ENCODE measurements around the gene AUTS2.

DNA sequence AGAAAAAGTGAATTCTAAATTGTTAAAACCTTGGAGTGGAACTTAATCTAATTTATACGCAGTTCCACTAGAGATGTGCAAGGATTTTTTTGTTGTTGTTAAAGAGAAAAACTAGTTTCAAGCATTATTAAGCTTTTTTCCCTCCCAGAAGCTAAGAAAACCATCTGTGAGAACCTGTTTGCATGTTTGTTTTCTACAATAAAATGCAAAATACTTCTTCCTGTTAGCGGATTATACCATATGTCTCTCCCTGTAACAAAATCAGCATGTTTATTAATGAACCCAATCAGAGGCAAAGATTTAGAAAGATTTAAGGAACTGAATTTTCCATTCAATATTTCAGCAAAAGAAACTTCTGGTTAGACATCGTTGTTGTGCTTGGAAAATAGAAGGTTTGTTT, 953.9 kb downstream of the AUTS2 start:
- TF ChIP-seq, protein P1, sequence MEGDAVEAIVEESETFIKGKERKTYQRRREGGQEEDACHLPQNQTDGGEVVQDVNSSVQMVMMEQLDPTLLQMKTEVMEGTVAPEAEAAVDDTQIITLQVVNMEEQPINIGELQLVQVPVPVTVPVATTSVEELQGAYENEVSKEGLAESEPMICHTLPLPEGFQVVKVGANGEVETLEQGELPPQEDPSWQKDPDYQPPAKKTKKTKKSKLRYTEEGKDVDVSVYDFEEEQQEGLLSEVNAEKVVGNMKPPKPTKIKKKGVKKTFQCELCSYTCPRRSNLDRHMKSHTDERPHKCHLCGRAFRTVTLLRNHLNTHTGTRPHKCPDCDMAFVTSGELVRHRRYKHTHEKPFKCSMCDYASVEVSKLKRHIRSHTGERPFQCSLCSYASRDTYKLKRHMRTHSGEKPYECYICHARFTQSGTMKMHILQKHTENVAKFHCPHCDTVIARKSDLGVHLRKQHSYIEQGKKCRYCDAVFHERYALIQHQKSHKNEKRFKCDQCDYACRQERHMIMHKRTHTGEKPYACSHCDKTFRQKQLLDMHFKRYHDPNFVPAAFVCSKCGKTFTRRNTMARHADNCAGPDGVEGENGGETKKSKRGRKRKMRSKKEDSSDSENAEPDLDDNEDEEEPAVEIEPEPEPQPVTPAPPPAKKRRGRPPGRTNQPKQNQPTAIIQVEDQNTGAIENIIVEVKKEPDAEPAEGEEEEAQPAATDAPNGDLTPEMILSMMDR (IDR thresholded peaks at IDR 0.05; ENCODE audit: poor library complexity, severe bottlenecking) = no peak
- TF ChIP-seq, protein P2, sequence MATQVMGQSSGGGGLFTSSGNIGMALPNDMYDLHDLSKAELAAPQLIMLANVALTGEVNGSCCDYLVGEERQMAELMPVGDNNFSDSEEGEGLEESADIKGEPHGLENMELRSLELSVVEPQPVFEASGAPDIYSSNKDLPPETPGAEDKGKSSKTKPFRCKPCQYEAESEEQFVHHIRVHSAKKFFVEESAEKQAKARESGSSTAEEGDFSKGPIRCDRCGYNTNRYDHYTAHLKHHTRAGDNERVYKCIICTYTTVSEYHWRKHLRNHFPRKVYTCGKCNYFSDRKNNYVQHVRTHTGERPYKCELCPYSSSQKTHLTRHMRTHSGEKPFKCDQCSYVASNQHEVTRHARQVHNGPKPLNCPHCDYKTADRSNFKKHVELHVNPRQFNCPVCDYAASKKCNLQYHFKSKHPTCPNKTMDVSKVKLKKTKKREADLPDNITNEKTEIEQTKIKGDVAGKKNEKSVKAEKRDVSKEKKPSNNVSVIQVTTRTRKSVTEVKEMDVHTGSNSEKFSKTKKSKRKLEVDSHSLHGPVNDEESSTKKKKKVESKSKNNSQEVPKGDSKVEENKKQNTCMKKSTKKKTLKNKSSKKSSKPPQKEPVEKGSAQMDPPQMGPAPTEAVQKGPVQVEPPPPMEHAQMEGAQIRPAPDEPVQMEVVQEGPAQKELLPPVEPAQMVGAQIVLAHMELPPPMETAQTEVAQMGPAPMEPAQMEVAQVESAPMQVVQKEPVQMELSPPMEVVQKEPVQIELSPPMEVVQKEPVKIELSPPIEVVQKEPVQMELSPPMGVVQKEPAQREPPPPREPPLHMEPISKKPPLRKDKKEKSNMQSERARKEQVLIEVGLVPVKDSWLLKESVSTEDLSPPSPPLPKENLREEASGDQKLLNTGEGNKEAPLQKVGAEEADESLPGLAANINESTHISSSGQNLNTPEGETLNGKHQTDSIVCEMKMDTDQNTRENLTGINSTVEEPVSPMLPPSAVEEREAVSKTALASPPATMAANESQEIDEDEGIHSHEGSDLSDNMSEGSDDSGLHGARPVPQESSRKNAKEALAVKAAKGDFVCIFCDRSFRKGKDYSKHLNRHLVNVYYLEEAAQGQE (IDR thresholded peaks at IDR 0.05; ENCODE audit: borderline replicate concordance) = no peak
- TF ChIP-seq TAF1 (IDR thresholded peaks at IDR 0.05; ENCODE audit: low read depth) (no peak), POLR2AphosphoS5 (IDR thresholded peaks at IDR 0.05) (no peak), EZH2 (IDR thresholded peaks at IDR 0.05; ENCODE audit: borderline replicate concordance, insufficient read depth, low read length, poor library complexity, severe bottlenecking) (no peak), EP300 (conservative IDR thresholded peaks at IDR 0.05; ENCODE audit: poor library complexity, severe bottlenecking) (no peak)
